GM08714 (cell line): ENCODE results near the gene ATP8A1.
A peak's percentile ranks its signal among the peaks of the same experiment; 100 is the strongest.
"Not testable (repeated sequence)": the region's sequence is repeated elsewhere in the genome, so short reads cannot be mapped to it uniquely, and the experiment has no call there.

Experiments used
- H3K4me3 ChIP-seq: fragments of 200-500 bp; sonication (Bioruptor generic); 2 replicates; pipeline ENCODE4 v1.5.1; 2014; ENCODE audit warnings: mild to moderate bottlenecking, low read length, inconsistent platforms
- ZNF274 ChIP-seq: IDR thresholded peaks from 2 replicates; pipeline ENCODE4 v1.6.1; 2012; ENCODE audit warnings: mild to moderate bottlenecking, low read depth, low read length

ATP8A1 gene

DNA sequence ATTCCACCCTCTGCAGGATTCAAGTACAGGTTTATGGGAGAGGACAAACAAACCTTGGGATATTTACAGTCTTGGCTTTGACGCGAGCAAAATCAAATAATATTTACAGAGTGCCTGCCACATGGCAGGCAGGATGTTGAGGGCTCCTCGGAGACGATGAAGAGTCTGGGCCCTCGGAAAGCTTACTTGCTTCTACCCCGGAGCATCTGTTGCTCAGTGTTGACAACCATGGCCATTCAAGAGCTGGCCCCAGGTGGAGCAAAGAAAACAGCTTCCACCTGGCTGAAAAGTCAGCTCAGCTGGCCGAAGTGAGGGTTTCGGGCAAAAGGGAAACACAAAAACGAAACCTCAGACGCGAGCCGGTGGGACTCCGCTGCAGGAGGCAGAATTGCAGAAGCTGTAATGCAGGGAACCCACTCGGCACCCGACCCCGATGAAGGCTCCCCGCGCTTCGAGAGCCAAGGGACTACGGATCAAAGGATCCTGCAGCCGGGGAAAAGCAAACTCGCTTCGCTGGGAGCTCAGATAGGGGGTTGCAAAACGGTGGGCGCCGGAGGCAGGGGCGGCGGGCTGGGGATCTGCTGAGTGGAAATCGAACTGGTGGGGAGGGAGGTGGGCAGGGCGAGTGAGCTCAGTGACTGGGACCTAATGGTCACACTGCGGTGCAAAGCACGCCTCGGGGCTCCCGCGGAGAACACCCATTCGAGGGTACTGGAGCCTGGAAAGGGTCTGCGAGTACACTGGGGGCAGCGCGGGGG, 805 bp downstream of the ATP8A1 start:
- TF ChIP-seq ZNF274: no peak
- peak overlapping the region; percentile 79 for H3K4me3 ChIP-seq

DNA sequence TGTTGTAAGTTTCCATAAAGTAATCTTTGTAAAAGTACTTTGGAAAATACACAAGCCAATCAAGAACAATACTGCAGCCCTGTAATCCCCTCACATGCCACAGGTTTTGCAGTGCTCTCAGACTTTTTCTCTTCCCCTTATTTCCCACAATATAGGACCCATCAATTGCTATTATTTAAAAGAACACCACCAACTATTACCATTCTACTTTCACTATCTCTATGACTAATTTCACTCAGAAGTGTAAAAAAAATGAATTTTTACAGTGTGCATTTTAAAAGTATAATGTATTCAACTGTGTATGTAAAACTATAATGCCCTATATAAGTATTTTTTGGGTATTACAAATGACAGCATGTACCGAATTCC, 1.7 kb downstream of the ATP8A1 start:
- H3K4me3 ChIP-seq: peak overlapping the region; percentile 79
- no peak for TF ChIP-seq ZNF274

DNA sequence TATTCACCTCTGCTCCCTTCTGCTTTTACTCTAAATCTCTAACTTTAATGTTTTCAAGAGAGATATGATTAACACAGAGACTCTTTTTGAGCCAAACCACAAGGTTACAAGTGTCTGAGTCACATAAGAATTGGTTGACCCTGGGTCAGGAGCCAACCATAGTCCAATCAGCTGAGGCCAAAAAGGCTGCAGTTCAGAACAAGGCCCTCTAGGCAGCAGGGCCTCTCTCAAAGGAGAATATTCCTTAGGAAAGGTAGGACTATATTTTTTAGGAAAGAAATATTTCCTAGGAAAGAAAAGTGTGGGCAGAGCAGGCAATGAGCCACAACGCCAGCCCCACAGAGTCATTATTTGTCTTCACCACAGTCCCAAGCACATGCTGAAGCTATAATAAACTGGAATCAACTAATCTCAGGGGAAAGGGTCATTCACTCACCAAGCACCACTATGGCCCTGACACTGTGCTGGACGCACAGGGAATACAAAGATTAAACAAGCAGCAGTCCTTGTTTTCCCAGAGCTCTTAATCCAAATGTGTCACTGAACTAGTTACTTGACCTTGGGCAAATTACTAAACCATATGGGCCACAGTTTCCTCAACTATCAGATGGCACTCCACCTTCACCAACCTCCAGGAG, 2.2 kb downstream of the ATP8A1 start:
- TF ChIP-seq ZNF274: no peak
- peak overlapping the region; percentile 79 for H3K4me3 ChIP-seq

DNA sequence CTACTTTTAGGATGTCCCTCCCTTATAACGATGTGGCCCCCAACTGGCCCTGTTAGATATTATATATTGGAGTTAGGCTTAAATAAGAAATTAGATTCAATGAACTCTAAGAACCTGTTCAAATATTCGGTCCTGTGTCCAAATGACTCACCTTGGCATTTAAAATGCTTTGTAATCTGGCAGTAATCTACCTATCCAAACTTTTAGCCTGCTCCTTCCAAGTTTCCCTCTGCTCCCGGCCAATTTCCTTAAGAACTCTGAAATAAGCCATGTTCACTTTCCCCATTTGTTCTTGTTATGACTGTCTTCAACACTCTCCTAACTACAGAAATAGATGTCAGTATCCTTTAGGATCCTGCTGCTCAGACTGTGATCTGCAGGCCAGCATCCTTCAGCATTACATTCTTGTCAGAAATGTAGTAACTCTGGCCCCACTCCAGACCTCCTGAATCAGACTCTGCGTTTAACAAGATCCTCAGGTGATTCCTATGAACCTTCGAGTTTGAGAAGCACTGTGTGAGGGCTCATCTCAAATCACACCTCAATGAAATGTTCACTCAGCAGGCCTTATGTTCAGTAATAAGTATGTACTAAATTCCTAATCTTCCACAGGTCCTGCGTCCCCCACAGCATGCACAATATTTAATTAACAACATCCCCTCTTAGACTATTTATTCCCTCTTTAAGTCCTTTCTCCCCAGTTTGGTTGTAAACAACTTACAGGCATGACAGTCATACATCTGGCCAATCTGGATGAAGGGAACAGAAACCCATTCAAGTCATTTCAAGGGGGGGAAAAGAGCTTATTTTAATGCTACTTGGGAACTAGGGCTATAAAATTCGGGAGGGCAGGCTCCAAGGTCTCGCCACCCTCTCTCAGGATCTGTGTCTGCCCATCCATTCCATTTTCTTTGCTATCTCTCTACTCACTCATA, 3.0 kb downstream of the ATP8A1 start:
- peak overlapping the region; percentile 79; the same call in 1 of the 2 replicates for H3K4me3 ChIP-seq
- no peak for TF ChIP-seq ZNF274

DNA sequence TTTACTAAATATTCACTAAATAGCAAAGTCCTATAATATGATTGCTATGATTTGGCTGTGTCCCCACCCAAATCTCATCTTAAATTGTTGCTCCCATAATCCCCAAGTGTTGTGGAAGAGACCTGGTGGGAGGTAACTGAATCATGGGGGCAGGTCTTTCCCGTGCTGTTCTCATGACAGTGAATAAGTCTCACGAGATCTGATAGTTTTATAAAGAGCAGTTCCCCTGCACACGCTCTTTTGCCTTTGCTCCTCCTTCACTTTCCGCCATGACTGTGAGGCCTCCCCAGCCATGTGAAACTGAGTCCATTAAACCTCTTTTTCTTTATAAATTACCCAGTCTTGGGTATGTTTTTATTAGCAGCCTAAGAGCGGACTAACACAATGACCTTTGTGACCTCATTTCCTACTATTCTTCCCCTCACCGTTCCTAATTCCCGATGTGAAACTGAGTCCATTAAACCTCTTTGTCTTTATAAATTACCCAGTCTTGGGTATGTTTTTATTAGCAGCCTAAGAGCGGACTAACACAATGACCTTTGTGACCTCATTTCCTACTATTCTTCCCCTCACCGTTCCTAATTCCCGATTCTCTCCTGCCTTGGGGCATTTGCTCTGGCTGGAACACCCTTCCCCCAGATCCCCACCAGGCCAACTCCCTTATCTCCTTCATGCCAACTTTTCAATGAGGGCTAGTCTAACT, 4.2 kb downstream of the ATP8A1 start:
- not testable (repeated sequence) for H3K4me3 ChIP-seq

DNA sequence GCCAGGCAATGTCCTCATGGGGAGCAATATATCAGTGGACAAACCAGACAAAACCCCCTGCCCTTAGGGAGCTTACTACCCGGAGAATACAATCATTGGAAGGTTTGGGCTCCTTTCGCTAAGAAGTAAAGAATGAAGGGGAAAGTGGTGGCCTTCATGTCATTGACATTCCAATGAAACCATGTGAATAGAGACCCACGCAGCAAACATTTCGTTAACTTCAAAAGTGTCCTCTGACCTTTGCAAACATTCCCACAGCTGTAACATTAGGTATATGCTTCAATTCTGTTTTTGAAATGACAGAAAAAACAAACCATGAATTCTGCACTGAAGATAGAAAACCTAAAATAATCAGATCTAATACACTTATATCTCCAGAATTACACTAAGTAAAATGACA, 7.0 kb downstream of the ATP8A1 start:
- TF ChIP-seq ZNF274: no peak
- H3K4me3 ChIP-seq: no peak overlapping the region

DNA sequence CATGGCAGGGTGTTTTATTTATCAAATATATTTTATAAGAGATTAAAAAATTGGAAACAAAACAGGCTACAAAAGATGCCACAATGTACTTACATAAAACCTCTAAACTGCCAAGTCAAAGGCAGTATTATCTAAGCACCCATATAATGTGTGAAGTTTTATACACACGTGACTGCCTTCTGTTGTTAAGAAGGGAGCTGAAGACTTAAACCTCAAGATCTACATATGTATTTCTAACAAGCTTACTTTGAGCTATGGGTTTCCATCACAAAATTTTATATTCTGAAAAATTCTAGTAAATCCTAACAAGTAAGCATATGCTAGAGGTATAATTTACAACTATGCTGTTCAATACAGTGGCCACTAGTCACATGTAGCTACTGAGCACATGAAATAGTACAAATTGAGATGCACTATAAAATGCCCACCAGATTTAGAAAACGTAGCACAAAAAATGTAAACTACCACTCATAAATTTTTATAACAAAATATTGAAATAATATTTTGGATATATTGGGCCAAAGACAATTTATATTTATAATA, 9.8 kb downstream of the ATP8A1 start:
- TF ChIP-seq ZNF274: no peak
- H3K4me3 ChIP-seq: no peak overlapping the region

DNA sequence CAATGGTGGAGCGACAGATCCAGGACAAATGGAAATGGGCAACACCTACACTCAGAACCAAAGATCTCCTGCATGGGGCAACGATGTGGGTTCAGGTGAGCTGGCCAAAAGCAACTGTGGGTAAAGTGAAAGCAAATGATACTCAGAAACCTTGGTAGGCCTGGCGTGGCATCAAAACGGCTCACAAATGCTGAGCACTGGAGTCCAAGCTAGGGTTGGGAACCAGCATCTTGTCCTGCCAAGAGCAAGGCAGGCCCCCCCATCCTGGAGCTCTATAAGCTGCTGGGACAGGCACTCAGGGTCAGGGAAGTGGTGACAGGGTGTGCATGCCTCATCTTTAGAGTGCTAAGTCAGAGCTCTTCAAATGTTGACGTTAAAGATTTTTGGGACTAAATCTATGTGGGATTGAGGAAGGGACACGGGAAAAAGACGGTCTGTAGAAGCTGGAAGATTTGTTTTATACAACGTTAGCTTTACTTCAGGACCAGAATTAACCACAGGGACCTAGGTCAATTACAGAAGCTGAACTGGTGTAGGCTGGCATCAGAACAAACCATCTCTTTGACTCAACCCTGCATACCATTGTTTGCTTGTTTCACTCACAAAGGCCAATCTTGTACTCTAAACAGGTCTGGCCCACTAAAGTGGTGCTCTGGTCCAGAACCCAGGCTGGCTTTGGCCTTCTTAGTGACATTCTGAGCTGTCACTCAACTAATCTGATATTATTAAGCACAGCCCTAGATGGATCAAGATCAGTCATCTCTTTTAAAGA, 10.7 kb downstream of the ATP8A1 start:
- no peak overlapping the region for H3K4me3 ChIP-seq
- TF ChIP-seq ZNF274: no peak

DNA sequence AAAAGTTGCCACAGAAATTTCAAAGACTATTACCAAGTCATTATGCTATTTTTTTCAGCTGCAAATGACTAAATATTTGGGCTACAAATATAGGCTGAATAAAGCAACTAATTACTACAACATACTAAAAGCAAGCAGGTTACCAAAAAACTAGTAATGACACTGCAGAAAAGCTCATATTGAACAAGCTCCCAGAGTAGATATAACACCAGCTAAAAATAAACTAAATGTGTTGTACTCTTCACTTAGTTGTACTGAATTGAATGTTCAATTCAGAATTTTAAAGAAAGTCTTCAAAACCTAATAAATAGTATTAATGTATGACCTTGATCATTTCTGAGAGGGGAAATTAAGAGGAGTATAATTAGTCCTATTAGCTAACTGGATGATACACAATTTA, 12.0 kb downstream of the ATP8A1 start:
- H3K4me3 ChIP-seq: no peak overlapping the region
- TF ChIP-seq ZNF274: no peak

DNA sequence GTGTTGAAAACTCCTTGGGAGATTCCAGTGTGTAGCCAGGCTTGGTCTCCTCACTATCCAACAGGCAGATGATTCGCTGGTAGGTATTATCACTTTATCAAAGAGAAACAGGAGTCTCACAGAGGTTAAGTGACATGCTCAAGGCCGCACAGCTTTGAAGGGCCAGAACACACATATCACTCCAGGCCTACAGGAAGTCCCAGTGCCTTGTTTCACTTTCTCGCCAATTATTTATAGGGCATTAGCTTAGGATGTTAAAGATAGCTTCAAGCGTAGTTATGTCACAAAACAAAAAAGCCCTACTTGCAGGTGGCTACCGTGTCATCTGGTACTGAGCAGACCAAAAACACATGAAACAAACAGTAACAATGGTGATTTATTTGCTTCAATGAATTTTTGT, 13.2 kb downstream of the ATP8A1 start:
- H3K4me3 ChIP-seq: peak overlapping the region; percentile 59

DNA sequence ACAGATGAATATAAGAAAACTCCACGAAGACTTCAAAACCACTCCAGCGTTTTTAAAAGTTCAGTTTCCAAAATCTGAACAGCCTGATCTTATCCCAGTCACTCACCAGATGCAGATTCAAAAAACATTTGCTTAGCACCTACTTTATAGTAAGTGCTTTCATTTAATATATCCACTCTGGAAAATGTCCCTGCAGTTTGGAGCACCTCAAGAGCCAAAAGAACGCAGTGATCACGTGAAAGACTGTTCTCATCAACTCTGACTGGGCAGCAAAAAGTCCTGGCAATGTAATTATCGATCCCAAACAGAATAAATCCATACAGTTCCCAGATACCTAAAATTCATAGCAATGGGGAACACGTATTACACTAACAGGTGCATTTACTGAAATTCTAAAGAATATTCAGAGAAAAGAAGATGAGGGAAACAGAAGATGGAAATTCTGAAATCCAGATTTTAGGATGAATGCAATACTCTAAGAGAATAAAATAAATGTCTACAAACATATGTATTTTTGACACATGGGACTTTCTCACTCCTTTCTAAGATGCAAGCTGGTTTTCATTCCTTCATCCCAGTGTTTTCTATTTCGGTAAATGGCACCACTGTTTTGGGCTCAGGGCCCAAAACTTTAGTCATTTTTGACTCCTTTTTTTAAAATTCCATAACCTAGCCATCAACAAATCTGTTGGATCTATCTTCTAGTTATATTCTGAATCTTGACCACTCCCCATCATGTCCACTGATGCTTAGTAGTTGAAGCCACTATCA, 13.9 kb downstream of the ATP8A1 start:
- peak overlapping the region; percentile 60; the same call in 1 of the 2 replicates for H3K4me3 ChIP-seq
- no peak for TF ChIP-seq ZNF274

More for the DNA sequence above, 13.2 kb downstream of the ATP8A1 start:
- no peak for TF ChIP-seq ZNF274

DNA sequence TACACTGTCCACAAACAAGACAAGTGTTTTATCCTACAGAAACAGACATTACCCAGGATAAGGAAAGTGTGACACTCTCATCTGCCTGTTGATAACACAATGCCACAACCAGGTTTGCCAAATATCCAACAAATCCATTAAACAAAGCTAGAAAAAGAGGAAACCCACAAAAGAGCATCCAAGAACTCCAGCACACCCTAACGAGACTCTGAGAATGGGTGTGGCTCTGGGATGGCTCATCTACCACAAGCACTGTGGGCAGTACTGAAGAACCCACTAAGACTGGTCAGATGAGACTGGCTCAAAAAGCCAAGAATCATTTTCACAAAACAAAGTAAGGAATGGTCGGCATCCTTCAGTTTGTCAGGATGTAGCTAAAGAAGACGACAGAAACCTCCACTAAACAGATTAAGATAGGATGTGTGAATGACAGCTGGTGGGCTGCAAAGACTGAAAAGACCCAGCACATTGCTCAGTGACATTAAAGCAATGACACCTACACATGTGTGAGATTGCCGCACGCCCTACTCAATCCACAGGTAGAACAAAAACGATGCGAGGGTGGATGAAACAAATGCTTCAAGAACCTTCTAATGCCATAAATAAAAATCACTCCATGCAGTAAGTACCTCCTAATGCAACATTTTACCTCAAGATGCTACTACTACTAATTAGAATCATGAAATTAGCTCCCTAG, 14.7 kb downstream of the ATP8A1 start:
- peak overlapping the region; percentile 60; the same call in 1 of the 2 replicates for H3K4me3 ChIP-seq
- no peak for TF ChIP-seq ZNF274
